ENCODE measurements around the gene CHN1. TPM values are rescaled to one million over a fixed set of nuclear protein-coding genes. Genes with fewer than 3 reads are reported as not detected.
A peak's percentile ranks its signal among the peaks of the same experiment; 100 is the strongest.

Gene CHN1, protein sequence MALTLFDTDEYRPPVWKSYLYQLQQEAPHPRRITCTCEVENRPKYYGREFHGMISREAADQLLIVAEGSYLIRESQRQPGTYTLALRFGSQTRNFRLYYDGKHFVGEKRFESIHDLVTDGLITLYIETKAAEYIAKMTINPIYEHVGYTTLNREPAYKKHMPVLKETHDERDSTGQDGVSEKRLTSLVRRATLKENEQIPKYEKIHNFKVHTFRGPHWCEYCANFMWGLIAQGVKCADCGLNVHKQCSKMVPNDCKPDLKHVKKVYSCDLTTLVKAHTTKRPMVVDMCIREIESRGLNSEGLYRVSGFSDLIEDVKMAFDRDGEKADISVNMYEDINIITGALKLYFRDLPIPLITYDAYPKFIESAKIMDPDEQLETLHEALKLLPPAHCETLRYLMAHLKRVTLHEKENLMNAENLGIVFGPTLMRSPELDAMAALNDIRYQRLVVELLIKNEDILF
- total RNA-seq (2014; rRNA removed) = 61.4 and 61.7 TPM in 2 replicates
- polyA plus RNA-seq (2012) = 41.3 TPM

DNA sequence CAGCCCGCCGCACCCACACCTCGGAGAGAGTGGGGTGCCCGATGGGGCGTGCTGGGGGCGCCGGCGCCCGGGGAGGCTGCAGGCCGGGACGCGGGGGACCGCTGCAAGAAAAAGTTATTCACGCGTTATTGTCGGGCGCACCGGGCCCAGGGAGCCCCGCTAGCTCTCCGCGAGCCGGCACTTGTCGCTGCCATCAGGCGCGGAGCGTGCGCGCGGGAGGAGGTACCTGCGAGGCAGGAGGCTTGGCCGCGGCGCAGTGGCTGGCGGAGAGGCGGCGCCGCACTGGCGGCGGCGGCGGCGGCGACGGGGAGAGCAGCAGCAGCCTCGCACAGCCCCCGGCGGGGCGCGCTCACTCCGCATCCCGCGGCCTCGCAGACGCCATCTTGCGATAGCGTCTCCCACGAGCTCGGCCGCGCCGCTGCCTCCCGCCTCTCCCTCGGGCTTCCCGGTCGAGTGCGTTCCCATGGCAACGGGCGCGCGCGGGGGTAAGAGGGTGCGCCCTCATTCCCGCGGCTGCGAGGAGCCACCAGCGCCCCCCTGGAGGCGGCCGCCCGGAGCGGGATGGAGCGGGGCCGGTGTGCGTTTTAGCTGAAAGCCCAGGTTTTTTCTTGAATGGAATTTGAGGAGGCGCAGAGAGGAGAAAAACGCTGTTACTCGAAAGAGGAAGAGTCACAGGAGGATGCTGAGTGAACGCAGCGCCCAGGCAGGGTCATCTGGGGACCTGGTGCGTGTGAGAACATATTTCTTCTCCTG, at the start of gene CHN1:
Gene CHN1, minus strand, starts transcription at position 402 of the 753 bp plus-strand sequence. CDS start 469 bp downstream, outside the sequence.
- peak; percentile 84 for DNase-seq (ENCODE audit: low read depth)

DNA sequence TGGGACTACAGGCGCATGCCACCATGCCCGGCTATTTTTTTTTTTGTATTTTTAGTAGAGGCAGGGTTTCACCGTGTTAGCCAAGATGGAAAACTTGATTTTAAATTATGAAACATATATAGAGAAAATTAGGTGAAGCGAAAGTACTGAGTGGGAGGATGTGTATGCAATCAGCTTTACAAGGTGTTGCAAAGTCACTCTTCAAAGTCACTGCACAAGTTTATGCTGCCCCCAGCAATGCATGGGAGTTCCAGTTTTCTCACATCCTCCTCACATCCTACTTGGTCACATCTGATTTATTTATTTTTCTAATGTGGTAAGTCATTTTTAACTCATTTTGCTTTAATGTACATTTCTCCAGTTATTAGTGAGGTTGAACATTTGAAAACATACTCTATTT, 49.2 kb upstream of the CHN1 start:
- no peak for DNase-seq (ENCODE audit: low read depth)

DNA sequence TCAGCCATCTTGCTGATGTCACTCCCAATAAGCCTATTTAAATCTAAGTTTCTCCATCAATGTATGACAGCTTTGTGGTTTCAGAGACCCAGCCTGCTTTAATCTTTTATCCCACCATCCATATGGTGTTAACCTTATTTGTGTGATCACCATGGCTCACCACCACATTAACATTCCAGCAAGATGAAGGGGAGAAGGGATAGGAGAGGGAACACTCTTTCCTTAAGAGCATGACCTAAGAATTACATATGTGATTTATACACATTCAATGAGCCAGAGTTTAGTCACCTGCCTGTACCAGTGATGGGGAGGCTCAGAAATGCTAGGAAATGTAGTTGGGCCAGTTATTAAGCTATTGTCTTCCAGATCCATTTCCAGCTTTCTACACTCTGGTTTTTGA, 44.5 kb upstream of the CHN1 start:
- DNase-seq (ENCODE audit: low read depth) = peak; percentile 18

DNA sequence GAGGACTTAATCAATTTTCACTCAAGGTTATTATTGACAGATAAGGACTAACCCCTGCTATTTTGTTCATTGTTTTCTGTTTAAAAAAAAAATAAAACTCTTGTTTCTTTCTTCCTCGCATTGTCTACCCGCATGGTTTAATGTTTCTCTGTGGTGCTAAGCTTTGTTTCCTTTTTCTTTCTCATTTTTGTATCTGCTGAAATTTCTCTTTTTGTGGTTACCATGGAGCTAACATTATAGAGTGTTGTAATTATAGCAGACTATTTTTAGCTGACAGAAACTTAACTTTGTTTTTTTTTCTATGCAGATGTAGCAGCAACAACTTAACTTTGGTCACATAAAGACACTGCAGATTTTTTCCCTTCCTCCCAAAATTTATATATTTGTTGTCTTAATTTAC, 43.1 kb upstream of the CHN1 start:
- DNase-seq (ENCODE audit: low read depth) = no peak

DNA sequence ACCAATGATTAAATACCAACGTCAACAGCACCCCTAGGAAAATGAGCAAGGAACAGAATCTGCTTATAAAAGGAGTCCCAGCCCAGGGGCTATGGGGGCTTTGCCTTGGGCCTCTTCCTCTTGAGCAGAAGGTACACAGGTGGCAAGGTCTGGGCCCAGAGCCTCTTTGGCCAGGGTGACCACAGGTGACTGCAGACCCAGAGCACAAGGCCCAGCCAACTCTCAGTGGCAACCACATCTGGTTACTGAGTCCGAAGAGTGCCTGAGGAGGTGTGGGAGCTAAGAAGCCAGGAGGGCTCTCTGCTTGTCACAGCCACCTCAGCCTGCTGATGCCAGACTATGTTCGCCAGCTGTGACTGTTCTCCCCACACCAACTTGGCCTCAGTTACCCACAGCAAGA, 34.3 kb upstream of the CHN1 start:
- DNase-seq (ENCODE audit: low read depth) = no peak

DNA sequence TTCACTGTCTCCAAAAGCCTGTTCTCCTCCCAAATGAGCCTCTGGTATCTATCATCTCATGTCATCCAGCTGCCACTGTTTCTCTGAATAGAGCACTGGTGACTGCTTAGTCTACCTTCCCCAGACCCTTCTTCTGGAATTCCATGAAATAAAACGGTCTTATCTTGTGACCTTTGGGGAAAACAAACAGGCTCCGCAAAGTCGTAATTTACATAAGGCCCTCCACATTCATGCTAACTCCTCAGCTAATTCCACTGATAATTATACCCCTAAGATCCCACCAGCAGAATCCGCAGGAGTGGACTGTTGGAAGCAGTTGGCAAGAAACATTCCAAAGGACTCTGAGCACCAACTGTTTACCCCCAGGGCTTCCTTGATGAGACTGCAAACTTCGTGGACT, 33.9 kb upstream of the CHN1 start:
- DNase-seq (ENCODE audit: low read depth) = no peak

DNA sequence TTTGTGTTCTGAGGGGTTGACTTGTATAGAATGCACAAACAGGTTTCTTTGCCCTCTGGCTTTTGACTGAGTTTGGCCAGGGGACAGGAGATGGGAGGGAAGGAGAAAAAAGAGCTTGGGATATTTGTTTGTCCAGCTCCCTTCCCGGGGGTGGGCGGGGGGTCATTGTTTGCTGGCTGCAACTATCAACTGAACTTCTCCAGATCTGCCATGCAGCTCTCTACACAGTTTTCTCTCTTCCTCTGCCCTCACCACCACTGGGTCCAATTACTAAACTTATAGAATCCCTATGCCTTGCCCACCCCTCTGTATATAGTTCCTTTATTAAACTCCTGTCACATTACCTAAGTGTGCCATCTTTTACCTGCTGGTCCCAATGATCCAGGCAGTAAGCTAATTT, 32.8 kb upstream of the CHN1 start:
- DNase-seq (ENCODE audit: low read depth) = no peak

DNA sequence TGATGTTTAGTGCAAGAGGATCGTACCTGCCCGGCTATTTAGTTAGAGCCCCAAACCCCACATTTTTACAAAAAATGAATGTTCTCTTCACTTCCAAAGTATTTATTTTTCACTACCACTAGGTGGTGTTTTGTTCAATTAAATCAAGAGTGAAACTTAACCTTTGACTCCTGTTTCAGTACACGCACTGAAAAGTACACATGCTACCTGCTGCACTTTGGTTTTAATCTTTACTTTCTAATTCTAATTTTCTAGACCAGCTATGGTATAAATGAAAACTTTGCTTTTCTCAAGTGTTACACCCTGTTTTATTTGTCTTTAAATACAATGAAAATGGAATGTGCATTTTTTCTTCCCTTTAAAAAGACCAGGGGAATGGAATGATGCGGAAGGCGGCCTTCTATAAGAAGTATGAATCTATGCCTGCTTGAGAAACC, 31.4 kb upstream of the CHN1 start:
- DNase-seq (ENCODE audit: low read depth) = peak; percentile 35

DNA sequence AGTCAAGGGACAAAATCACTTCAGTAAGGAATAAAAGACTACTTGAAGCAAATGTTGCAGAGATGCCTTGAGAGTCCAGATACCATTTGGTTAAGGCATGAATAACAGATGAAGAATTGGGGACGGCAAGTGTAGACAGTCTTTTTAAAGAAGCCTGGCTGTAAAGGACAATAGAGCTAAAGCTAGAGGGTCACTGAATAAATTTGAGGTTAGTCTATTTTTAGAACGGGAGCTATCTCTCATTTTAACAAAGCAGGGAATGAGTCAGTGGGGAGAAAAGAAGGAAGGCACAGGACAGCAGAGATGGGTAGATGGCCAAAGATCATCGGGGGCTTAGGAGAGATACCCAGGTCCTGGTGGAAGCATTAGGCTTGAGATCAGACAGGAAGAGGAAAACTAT, 30.6 kb upstream of the CHN1 start:
- DNase-seq (ENCODE audit: low read depth) = peak; percentile 37

DNA sequence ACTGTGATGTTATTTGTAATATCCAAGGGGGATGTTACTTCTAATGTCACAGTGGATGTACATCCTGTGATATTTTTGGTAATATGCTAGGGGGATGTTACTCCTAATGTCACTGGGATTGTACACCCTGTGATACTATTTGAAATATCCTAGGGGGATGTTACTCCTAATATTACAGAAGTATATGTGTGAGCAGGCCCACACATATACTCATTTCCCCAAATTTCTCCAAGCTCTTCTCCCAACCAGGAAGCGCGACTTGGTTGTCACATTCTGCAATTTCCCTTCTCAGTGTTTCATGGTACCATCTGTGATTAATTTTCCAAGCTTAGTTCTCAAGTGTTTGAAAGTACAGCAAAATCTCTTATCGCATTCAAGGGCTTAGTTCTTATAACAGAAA, 29.5 kb upstream of the CHN1 start:
- DNase-seq (ENCODE audit: low read depth) = no peak

DNA sequence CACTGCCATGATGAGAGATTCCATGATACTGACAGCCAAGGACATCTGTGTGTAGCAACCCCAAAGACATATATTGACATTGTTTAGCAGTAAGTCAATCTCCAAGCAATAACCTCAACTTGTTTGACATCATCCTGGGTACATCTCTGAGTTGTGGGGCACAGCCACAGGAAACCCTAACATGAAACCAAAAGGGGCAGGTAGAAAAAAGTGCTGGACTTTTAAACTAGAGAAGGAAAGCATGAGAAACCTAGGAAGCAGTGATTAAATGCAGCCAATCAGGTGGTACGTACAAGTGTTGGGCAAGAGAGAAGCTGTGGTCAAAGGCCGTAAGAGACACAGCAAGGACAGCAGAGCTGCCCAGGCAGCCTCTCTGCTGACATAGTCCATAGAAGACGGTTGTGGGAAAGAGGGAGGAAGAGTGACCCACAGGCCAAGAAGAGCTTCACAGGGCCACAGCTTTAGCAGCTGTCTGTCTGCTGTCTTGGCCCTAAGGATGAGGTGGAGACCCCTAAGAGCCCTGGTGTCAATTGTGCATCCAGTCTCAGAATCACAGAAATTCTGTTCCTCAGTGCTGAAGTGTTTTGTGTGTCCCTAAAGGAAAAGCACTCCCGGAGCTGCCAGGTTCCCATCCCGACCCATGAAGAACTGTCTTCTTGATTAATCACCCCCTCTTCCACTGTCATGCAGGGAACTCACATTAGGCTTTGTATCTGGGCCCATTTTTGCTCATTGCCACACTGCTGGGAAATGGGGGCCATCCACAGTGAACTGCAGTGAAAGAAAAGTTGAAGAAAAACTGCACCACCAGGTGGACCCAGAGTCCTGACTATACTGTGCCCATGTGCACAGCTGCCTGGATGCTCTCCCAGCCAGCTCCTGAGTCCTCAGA, 25.4 kb upstream of the CHN1 start:
- DNase-seq (ENCODE audit: low read depth) = peak; percentile 80

DNA sequence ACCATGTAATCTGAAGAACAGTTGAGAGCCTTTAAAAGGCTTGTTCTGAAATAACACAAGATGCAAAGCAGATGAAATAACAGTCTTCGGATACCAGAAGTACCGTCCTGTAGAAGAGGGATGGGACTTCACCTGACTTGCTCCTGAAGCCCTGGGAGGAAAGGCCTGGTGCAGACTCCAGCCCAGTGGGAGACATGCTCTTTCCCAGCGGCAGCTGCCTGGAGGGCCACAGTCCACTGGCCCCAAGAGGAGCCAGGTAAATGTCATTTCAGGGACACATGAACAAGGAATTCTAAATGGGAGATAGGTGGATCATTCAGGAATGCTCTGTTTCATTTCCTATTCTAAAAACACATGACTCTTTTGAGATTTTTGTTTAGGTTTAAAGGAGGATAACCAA, 22.6 kb upstream of the CHN1 start:
- no peak for DNase-seq (ENCODE audit: low read depth)

DNA sequence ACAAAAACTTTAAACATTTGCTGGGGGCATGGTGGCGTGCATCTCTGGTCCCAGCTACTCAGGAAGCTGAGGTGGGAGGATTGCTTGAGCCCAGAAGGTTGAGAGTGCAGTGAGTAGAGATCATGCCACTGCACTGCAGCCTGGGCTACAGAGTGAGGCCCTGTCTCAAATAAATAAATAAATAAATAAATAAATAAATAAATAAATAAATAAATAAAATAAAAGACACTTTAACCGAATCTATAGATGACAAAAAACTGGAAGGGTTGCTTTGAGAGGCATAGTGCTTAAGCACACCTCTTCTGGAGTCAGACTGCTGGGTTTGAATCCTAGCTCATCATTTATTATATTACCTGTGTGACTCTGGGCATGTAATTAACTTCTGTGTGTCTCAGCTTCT, 21.2 kb upstream of the CHN1 start:
- DNase-seq (ENCODE audit: low read depth) = no peak

DNA sequence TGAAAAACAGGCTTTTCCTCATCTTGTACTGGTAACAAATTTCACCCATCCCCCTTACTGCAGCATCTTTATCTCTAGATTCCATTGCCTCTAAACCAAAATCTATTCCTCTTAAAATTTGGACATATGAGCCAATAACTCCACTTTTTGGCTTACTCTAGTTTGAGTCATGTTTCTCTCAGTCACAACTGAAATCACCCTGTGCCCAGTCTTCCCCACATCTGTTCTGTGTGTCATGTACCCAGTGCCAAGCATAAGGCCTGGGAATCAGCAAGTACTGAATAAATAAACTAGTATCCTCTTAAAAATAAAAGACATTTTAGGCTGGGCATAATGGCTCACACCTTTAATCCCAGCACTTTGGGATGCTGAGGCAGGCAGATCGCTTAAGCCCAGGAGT, 20.8 kb upstream of the CHN1 start:
- DNase-seq (ENCODE audit: low read depth) = peak; percentile 94

DNA sequence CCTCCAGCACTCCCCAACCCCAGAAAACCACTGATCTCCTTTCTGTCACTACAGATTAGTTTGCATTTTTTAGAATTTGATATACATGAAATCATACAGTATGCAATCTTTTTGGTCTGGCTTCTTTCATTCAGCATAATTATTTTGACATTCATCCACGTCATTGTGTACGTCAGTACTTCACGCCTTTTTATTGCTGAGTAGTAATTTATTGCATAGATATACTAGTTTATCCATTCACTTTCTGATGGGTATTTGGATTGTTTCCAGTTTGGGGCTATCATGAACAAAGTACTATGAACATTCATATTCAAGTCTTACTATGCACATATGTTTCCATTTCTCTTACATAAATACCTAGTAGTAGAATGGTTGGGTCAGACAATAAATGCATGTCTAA, 20.1 kb upstream of the CHN1 start:
- DNase-seq (ENCODE audit: low read depth) = no peak

DNA sequence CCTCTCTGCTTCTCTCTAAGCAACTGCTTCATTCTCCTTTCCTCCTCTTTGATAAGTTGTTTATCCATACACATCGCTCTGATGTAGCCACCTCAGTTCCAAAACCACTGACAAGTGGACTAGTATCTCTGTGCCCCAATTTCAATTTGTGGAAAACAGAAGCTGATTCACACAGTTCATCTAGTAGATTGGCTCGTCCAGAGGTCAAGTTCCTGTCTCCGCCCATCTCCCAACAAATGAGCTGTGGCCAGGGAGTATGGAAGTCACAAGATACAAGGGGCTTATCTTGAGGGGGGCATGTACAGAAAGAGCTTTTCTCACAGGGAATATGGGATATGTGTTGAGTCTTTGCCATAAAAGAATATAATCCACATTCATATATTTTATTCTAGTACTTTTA, 17.7 kb upstream of the CHN1 start:
- no peak for DNase-seq (ENCODE audit: low read depth)

DNA sequence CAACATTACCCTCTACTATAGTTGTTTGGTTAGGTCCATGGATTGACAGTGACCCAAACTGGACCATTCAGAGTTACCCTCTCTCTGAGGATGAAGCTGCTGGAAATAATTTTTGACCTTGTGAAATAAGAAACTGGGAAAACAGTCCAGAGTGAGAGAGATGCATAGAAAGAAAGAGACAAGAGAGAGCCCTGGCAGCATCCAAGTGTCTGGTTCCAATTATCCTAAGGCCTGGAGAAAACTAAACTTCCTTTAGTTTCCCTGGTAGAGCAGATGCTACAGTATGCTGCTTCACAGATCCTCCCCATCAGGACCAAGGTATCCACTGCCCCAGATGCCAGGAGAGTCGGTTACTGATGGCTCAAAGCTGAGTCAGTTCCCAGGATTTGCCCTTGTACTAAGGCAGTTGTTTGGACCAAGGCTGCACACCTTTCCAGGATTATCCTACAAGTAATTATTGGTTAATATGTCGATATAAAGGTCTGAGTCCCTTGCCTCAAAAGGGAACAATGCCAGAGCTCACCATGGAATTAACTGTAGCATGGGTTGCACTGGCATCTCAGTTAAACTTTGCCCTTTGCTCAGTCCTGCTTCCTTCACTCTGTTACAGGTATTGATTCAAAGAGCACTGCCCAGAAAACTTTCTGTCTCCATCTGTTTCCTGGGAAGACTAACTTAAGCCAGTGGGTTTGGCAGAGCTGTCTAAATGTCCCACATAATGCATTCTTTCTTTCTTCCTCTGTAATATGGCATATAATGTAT, 14.6 kb upstream of the CHN1 start:
- no peak for DNase-seq (ENCODE audit: low read depth)

DNA sequence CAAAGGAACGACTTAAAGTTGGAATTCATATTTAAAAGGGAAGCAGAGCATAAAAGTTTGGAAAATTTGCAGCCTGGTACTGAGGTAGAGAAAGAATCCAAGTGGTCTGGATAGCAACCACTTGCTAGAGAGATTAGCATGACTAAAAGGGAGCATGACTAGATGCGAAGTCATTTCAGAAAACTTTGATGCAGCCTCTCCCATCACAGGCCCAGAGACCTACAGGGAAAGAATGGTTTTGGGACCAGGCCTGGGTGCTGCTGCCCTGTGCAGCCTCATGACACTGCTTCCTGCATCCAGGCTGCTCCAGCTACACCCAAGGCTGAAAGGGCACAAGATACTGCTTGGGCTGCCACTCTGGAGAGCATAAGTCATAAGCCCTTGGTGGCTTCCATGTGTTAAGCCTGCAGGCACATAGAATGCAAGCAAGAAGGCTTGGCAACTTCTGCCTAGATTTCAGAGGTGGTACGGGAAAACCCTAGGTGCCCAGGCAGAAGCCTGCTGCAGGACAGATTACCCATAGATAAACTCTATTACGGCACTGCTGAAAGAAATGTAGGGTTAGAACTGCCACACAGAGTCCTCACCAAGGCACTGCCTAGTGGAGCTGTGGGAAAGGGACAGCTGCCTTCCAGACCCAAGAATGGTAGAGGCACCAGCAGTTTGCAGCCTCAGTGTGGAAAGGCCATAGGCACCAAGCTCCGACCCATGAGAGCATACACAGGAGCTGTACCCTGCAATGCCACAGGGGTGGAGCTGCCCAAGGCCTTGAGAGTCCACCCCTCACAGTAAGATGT, 12.6 kb upstream of the CHN1 start:
- DNase-seq (ENCODE audit: low read depth) = peak; percentile 27

DNA sequence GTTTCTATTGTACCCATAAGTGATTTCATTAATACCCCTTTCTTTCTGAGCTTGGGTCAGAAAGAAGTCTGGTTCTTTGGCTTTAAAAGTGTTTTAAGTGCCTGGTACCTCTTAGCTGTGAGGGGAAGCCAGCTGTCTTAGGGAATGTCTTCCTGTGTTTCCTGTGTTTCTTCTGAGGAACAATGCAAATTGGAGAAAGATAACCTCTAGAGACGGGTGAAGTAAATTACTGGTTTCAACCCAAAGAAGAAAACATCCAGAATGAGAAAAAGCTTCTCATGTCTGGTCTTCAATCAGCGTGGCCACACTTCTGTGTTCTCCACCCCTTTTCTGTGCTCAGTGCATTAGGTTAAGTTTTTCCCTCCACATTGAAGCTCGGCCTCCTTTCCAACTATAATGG, 10.2 kb upstream of the CHN1 start:
- DNase-seq (ENCODE audit: low read depth) = no peak

DNA sequence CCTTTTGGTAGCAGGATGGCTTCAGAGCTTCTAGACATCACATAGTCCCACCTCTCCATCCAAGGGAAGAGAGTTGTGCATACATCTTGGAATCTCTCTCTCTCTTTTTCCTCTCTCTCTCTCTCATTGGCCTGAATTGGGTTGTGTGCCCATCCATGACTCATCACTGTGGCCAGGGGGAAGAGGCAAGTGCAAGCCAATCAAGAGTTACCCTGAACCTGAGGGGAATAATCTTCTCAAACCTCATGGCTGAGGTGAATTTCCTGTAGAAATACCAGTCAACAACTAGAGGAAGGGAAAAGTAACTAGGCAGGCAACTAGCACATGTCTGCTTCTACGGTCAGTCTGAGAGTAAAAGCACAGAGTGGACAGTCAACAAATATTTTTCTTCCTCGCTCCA, 7.3 kb upstream of the CHN1 start:
- peak; percentile 36 for DNase-seq (ENCODE audit: low read depth)

Measured in LHCN-M2 (cell line).